H1 (cell line): Measurements from ENCODE around the gene FCGR2B.
"Not testable (repeated sequence)": the region's sequence is repeated elsewhere in the genome, so short reads cannot be mapped to it uniquely, and the experiment has no call there.

Experiments used
- BCL11A ChIP-seq, 2 experiments: IDR thresholded peaks; one replicate each; pipeline ENCODE4 v1.6.1; 2011; ENCODE audit warnings: low read depth in 2 of 2, low read length in 2 of 2, mild to moderate bottlenecking in 2 of 2
- CHD2 ChIP-seq: IDR thresholded peaks from 2 replicates; pipeline ENCODE4 v1.6.1; 2012; ENCODE audit warnings: low read length, improper control_type of control experiment
- CREB1 ChIP-seq: IDR thresholded peaks from 2 replicates; pipeline ENCODE4 v1.6.1; 2012; ENCODE audit warnings: inconsistent platforms
- EZH2 ChIP-seq: fragments of 200-600 bp; sonication (generic); IDR thresholded peaks from 2 replicates; pipeline ENCODE4 v1.7.1; 2012; ENCODE audit warnings: low read depth, mild to moderate bottlenecking, moderate library complexity, low read length, inconsistent platforms; ENCODE audit not compliant: severe bottlenecking
- PHF8 ChIP-seq: fragments of 200-600 bp; sonication (generic); conservative IDR thresholded peaks from 2 replicates; pipeline ENCODE4 v1.7.1; 2012; ENCODE audit warnings: low read depth, mild to moderate bottlenecking, inconsistent platforms, low read length, moderate library complexity
- POLR2A ChIP-seq, 2 experiments: IDR thresholded peaks; 1 replicate in 1 of 2; 2 replicates in 1 of 2; pipeline ENCODE4 v1.6.1; 2011; ENCODE audit warnings: low read depth in 2 of 2, low read length in 2 of 2, mild to moderate bottlenecking in 2 of 2; ENCODE audit errors: control extremely low read depth in 1 of 2
- SP2 ChIP-seq: IDR thresholded peaks from 2 replicates; pipeline ENCODE4 v1.6.1; 2012; ENCODE audit warnings: mild to moderate bottlenecking, low read length, inconsistent platforms
- TAF1 ChIP-seq: IDR thresholded peaks from 2 replicates; pipeline ENCODE4 v1.6.1; 2011; ENCODE audit warnings: mild to moderate bottlenecking, low read depth, low read length
- TBP ChIP-seq: IDR thresholded peaks from 2 replicates; pipeline ENCODE4 v1.6.1; 2011; ENCODE audit warnings: low read depth, low read length, improper control_type of control experiment
- TF ChIP-seq, protein P1 (sequence below), 3 experiments: IDR thresholded peaks; 1 replicate in 2 of 3; 2 replicates in 1 of 3; pipeline versions ENCODE4 v1.5.1 to v1.6.1; 2011; ENCODE audit warnings: low read length in 3 of 3, mild to moderate bottlenecking in 3 of 3, inconsistent platforms in 2 of 3, low read depth in 1 of 3, moderate library complexity in 1 of 3; ENCODE audit not compliant: insufficient read depth in 1 of 3; ENCODE audit errors: control extremely low read depth in 1 of 3
- TF ChIP-seq, protein P2 (sequence below): IDR thresholded peaks from 2 replicates; pipeline ENCODE4 v1.6.1; 2011; ENCODE audit warnings: low read length, improper control_type of control experiment
- TF ChIP-seq, protein P3 (sequence below): IDR thresholded peaks from 2 replicates; pipeline ENCODE4 v1.6.1; 2012; ENCODE audit warnings: inconsistent platforms

DNA sequence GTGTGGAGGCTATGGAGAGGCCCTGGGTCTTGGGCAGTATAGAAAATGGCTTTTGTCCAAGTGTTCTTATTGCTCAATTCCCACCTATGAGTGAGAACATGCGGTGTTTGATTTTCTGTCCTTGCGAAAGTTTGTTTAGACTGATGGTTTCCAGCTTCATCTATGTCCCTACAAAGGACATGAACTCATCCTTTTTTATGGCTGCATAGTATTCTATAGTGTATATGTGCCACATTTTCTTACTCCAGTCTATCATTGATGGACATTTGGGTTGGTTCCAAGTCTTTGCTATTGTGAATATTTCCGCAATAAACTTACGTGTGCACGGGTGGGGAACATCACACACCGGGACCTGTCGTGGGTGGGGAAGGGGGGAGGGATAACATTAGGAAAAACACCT is 42.5 kb upstream of the FCGR2B start:
- TF ChIP-seq, protein P1, sequence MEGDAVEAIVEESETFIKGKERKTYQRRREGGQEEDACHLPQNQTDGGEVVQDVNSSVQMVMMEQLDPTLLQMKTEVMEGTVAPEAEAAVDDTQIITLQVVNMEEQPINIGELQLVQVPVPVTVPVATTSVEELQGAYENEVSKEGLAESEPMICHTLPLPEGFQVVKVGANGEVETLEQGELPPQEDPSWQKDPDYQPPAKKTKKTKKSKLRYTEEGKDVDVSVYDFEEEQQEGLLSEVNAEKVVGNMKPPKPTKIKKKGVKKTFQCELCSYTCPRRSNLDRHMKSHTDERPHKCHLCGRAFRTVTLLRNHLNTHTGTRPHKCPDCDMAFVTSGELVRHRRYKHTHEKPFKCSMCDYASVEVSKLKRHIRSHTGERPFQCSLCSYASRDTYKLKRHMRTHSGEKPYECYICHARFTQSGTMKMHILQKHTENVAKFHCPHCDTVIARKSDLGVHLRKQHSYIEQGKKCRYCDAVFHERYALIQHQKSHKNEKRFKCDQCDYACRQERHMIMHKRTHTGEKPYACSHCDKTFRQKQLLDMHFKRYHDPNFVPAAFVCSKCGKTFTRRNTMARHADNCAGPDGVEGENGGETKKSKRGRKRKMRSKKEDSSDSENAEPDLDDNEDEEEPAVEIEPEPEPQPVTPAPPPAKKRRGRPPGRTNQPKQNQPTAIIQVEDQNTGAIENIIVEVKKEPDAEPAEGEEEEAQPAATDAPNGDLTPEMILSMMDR (IDR thresholded peaks at IDR 0.05; ENCODE audit: control extremely low read depth in 1 of 3, insufficient read depth in 1 of 3, low read depth in 1 of 3, low read length in 3 of 3), result not testable (repeated sequence)
- TF ChIP-seq, protein P2, sequence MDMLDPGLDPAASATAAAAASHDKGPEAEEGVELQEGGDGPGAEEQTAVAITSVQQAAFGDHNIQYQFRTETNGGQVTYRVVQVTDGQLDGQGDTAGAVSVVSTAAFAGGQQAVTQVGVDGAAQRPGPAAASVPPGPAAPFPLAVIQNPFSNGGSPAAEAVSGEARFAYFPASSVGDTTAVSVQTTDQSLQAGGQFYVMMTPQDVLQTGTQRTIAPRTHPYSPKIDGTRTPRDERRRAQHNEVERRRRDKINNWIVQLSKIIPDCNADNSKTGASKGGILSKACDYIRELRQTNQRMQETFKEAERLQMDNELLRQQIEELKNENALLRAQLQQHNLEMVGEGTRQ, result not testable (repeated sequence)
- TF ChIP-seq BCL11A (IDR thresholded peaks at IDR 0.05; ENCODE audit: low read depth in 2 of 2, low read length in 2 of 2); EZH2; POLR2A (IDR thresholded peaks at IDR 0.05; ENCODE audit: control extremely low read depth in 1 of 2, low read depth in 2 of 2, low read length in 2 of 2); CHD2; CREB1; SP2; TBP; PHF8; TAF1: not testable (repeated sequence)
- TF ChIP-seq, protein P3, sequence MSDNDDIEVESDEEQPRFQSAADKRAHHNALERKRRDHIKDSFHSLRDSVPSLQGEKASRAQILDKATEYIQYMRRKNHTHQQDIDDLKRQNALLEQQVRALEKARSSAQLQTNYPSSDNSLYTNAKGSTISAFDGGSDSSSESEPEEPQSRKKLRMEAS, result not testable (repeated sequence)
